KMS-11 (cell line): ENCODE results near the gene LCORL.

Experiments
- H2AFZ ChIP-seq: fragments of 200-600 bp; sonication (generic); 2 replicates; pipeline ENCODE4 v1.6.1; 2016; ENCODE audit warnings: antibody characterized with exemption, mixed run types, low read depth
- H3K27ac ChIP-seq: fragments of 200-600 bp; sonication (generic); 2 replicates; pipeline ENCODE4 v1.6.1; 2016; ENCODE audit warnings: mild to moderate bottlenecking, mixed run types
- H3K27me3 ChIP-seq: fragments of 200-600 bp; sonication (generic); 2 replicates; pipeline ENCODE4 v1.6.1; 2017; ENCODE audit warnings: mild to moderate bottlenecking, low read depth, mixed run types, moderate library complexity; ENCODE audit not compliant: insufficient read depth
- H3K36me3 ChIP-seq: fragments of 200-600 bp; sonication (generic); 2 replicates; pipeline ENCODE4 v1.6.1; 2017; ENCODE audit warnings: mild to moderate bottlenecking, mixed run types; ENCODE audit not compliant: insufficient read depth
- H3K4me1 ChIP-seq: fragments of 200-600 bp; sonication (generic); 2 replicates; pipeline ENCODE4 v1.6.1; 2016; ENCODE audit warnings: mild to moderate bottlenecking, low read depth, mixed run types; ENCODE audit not compliant: poor library complexity, severe bottlenecking
- H3K4me2 ChIP-seq: fragments of 200-600 bp; sonication (generic); 2 replicates; pipeline ENCODE4 v1.7.0; 2016; ENCODE audit warnings: mild to moderate bottlenecking, mixed run types
- H3K4me3 ChIP-seq: fragments of 200-600 bp; sonication (generic); IDR thresholded peaks from 2 replicates; pipeline ENCODE4 v1.6.1; 2017; ENCODE audit warnings: low read depth, low read length, mixed read lengths; ENCODE audit not compliant: insufficient read depth
- H3K79me2 ChIP-seq: fragments of 200-600 bp; sonication (generic); 2 replicates; pipeline ENCODE4 v1.6.1; 2016; ENCODE audit warnings: low read depth, mixed run types; ENCODE audit not compliant: insufficient read depth
- H3K9ac ChIP-seq: fragments of 200-600 bp; sonication (generic); 2 replicates; pipeline ENCODE4 v1.6.1; 2016; ENCODE audit warnings: mild to moderate bottlenecking, mixed run types
- H4K20me1 ChIP-seq: fragments of 200-600 bp; sonication (generic); 2 replicates; pipeline ENCODE4 v1.6.1; 2016; ENCODE audit warnings: mild to moderate bottlenecking, mixed run types; ENCODE audit not compliant: insufficient read depth
- TF ChIP-seq, protein P1 (sequence below): fragments of 200-600 bp; sonication (generic); conservative IDR thresholded peaks from 2 replicates; pipeline ENCODE4 v1.6.1; 2017; ENCODE audit warnings: low read depth, mild to moderate bottlenecking, antibody characterized with exemption, low read length, moderate library complexity, mixed read lengths

The LCORL gene

DNA sequence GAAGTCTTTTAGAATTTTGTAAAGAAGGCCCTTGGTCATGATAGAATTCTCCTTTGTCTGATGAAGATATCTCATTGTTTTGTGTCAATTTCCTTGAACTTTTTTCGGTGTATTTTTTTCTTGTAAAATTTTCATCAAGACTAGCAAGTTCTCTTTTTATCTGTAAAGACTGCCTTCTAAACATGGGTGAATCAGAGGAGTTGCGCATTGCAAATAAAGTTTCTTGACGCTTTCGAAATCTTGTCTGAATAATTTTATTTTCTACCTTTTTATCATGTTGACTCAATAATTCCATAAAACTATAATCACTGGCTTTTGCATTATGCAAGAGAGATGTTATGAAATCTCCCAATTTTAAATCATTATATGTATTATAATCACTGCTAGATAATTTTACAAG, 144.6 kb downstream of the LCORL start:
- Histone ChIP-seq H3K4me1 (peaks cover 18% of the 10 kb centered on the region), H3K4me2 (no peak overlapping the region), H3K4me3 (no peak overlapping the region), H3K27ac (no peak overlapping the region), H2AFZ (no peak overlapping the region), H3K27me3 (no peaks in the 10 kb centered on the region), H3K9ac (no peak overlapping the region), H4K20me1 (no peaks in the 10 kb centered on the region), H3K79me2 (no peaks in the 10 kb centered on the region), H3K36me3 (no peaks in the 10 kb centered on the region)
- TF ChIP-seq, protein P1, sequence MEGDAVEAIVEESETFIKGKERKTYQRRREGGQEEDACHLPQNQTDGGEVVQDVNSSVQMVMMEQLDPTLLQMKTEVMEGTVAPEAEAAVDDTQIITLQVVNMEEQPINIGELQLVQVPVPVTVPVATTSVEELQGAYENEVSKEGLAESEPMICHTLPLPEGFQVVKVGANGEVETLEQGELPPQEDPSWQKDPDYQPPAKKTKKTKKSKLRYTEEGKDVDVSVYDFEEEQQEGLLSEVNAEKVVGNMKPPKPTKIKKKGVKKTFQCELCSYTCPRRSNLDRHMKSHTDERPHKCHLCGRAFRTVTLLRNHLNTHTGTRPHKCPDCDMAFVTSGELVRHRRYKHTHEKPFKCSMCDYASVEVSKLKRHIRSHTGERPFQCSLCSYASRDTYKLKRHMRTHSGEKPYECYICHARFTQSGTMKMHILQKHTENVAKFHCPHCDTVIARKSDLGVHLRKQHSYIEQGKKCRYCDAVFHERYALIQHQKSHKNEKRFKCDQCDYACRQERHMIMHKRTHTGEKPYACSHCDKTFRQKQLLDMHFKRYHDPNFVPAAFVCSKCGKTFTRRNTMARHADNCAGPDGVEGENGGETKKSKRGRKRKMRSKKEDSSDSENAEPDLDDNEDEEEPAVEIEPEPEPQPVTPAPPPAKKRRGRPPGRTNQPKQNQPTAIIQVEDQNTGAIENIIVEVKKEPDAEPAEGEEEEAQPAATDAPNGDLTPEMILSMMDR, result no peak

DNA sequence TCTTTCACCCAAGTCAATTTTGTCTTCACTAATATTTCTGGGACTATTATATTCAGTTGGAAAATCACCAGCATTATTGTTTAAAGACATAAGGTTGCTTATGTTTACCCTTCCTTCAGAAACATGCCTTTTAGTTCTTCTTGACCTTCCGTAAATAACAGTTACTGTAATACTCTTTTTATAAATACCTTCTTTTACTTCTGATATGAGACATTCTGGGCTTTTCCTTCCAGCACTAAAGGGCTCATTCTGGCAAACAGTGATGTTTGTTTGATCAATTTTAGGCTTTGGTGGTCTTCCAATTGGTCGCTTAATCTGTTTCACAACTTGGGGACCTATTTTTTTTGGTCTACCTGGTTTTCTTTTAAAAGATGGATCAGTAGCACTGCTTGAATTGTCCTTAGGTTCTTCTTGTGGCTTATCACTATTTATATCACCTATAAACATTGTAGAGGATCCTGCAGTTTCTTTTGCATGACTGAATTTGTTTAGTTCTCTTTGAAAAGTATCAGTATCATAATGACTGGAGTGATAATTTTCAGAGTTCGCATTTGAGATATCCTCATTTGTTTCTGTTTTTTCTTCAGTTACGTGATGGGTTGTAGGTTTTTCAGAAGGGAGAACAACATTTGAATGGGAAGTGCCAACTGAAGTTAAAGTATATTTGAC, 146.0 kb downstream of the LCORL start:
- Histone ChIP-seq H3K4me3 (no peak overlapping the region), H3K27me3 (no peaks in the 10 kb centered on the region), H3K36me3 (no peaks in the 10 kb centered on the region), H3K4me2 (no peak overlapping the region), H3K9ac (no peak overlapping the region), H4K20me1 (no peaks in the 10 kb centered on the region), H2AFZ (no peak overlapping the region), H3K4me1 (peaks cover 18% of the 10 kb centered on the region), H3K27ac (no peak overlapping the region), H3K79me2 (no peaks in the 10 kb centered on the region)
- TF ChIP-seq, protein P1, result no peak

DNA sequence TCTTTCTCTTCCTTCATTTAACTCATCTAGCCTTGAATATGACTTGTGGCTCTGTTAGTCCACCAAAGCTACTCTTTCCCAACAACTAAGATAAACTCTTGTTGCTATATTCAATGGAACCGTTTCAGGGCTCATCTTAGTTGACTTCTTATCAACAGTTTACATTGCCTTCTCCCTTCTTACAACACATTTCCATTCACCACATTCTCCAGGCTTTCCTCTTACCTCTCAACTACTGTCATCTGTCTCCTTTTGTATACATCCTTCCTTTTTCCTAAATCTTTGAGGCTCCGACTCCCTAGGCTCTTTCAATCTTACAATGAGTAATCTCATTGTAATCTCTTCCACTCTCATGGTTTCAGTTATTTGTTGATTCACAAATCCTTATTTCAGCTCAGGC, 152.2 kb downstream of the LCORL start:
- H3K27ac ChIP-seq, result no peak overlapping the region
- TF ChIP-seq, protein P1, result no peak

DNA sequence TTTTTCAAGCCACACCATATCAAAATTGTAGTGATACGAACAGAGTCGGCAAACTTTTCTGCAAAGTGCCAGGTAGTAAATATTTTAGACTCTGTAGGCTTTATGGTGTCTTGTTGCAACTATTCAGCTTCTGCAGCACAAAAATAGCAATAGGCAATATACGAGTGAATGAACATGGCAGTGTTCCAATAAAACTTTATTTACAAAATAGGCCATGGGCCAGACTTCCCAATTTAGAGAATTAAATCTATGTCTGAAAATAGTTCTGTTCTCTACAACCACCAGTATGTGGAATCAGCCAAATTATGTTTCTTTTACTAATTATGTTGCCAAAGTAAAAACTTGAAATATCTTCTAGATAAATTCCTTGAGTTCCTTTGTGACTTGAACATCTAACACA, 154.3 kb downstream of the LCORL start:
- Histone ChIP-seq H3K36me3 (no peaks in the 10 kb centered on the region), H3K4me3 (no peak overlapping the region), H3K9ac (no peak overlapping the region), H3K27ac (no peak overlapping the region), H3K4me1 (no peaks in the 10 kb centered on the region), H3K79me2 (no peaks in the 10 kb centered on the region), H3K4me2 (no peak overlapping the region), H4K20me1 (no peaks in the 10 kb centered on the region), H2AFZ (no peak overlapping the region), H3K27me3 (no peaks in the 10 kb centered on the region)
- TF ChIP-seq, protein P1, result no peak

More for the DNA sequence above, 152.2 kb downstream of the LCORL start:
- H3K79me2 ChIP-seq, result no peaks in the 10 kb centered on the region
- no peak overlapping the region for H2AFZ ChIP-seq
- no peaks in the 10 kb centered on the region for H3K27me3 ChIP-seq
- no peak overlapping the region for H3K4me2 ChIP-seq
- no peaks in the 10 kb centered on the region for H4K20me1 ChIP-seq
- H3K9ac ChIP-seq, result no peak overlapping the region
- no peaks in the 10 kb centered on the region for H3K36me3 ChIP-seq
- no peaks in the 10 kb centered on the region for H3K4me1 ChIP-seq
- no peak overlapping the region for H3K4me3 ChIP-seq
